A673 (cell line): ENCODE data around the gene TMEM40.

ENCODE experiments used
- CTCF ChIP-seq: fragments of 300-800, 200-600 bp; sonication (generic); conservative IDR thresholded peaks from 2 replicates; pipeline ENCODE4 v1.5.1; 2017; ENCODE audit warnings: low read depth, mild to moderate bottlenecking, antibody characterized with exemption, low read length, moderate library complexity, mixed read lengths
- EZH2 ChIP-seq: fragments of 200-600 bp; sonication (generic); IDR thresholded peaks from 2 replicates; pipeline ENCODE4 v1.6.1; 2017; ENCODE audit warnings: borderline replicate concordance, low read depth, mild to moderate bottlenecking, mixed read lengths, antibody characterized with exemption, low read length; ENCODE audit not compliant: poor library complexity, severe bottlenecking

DNA sequence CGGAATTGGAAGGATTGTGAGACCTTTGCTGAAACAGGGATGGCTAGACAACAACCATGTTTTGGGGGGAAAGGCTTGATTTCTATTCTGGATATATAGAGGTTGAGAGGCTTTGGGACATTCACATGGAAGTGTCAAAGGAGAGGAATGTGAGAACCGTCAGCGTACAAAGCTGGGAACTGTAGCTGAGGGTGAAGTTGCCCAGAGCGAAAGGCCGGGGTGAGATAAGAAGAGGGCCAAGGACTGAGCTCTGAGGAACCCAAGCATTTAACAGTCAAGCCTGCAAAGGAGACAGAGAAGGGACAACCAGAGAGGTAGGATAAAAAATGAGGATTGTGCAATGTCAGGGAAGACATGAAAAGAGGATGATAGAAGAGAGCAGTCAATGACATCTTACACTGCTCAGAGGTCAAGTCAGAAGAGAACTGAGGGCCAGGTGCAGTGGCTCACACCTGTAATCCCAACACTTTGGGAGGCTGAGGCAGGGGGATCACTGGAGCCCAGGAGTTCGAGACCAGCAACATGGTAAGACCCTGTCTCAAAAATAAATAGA, 53.6 kb downstream of the TMEM40 start:
- TF ChIP-seq CTCF = no peak
- TF ChIP-seq EZH2 = no peak
